ENCODE results near the gene SIK3.

DNA sequence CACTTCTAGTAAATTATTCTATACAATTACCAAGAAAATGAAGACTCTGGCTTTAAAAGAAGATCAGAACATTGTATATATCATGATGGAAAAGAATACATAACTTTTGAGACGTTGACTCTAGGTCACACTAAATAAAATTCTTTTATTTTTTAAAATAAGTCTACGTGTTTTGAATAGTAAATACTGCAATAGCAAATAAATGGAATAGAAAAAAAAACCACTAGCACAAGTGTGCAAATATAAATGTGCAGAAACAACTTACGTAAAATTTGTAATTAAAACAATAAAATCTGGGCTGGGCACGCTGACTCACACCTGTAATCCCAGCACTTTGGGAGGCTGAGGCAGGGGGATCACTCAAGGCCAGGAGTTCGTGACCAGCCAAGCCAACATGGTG, 17.9 kb downstream of the SIK3 start:
- TF ChIP-seq, protein P1, sequence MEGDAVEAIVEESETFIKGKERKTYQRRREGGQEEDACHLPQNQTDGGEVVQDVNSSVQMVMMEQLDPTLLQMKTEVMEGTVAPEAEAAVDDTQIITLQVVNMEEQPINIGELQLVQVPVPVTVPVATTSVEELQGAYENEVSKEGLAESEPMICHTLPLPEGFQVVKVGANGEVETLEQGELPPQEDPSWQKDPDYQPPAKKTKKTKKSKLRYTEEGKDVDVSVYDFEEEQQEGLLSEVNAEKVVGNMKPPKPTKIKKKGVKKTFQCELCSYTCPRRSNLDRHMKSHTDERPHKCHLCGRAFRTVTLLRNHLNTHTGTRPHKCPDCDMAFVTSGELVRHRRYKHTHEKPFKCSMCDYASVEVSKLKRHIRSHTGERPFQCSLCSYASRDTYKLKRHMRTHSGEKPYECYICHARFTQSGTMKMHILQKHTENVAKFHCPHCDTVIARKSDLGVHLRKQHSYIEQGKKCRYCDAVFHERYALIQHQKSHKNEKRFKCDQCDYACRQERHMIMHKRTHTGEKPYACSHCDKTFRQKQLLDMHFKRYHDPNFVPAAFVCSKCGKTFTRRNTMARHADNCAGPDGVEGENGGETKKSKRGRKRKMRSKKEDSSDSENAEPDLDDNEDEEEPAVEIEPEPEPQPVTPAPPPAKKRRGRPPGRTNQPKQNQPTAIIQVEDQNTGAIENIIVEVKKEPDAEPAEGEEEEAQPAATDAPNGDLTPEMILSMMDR (conservative IDR thresholded peaks at IDR 0.05; ENCODE audit: low read depth in 2 of 2), result no peak
- TF ChIP-seq EZH2 (IDR thresholded peaks at IDR 0.05; ENCODE audit: low read depth, unreplicated experiment) (no peak), EZH2phosphoT487 (IDR thresholded peaks at IDR 0.05; ENCODE audit: unreplicated experiment) (no peak)

All from GM23338 (cell line).